Uterus (tissue), 4 donors: ENCODE data around the gene COL4A4. TPM values are rescaled to one million over a fixed set of nuclear protein-coding genes. Genes with fewer than 3 reads are reported as not detected.

Source experiments
- DNase-seq, 2 donors: peaks; one replicate each; pipeline ENCODE4 v3.0.0-alpha.2; 2019 to 2020
- H3K27ac ChIP-seq, 2 donors: fragments of 200-600 bp; sonication (generic); 1 replicate in 1 of 2; 2 replicates in 1 of 2; pipeline ENCODE4 v1.5.1; 2016 to 2018
- H3K27me3 ChIP-seq, 2 donors: fragments of 200-600 bp; sonication (generic); one replicate each; pipeline ENCODE4 v1.5.1; 2018 to 2019; ENCODE audit warnings: control low read depth in 1 of 2
- H3K36me3 ChIP-seq, 2 donors: fragments of 200-600 bp; sonication (generic); one replicate each; pipeline ENCODE4 v1.5.1; 2019; ENCODE audit warnings: control low read depth in 1 of 2
- H3K4me1 ChIP-seq, 2 donors: fragments of 200-600 bp; sonication (generic); one replicate each; pipeline ENCODE4 v1.5.1; 2018 to 2019; ENCODE audit warnings: control low read depth in 1 of 2
- H3K4me3 ChIP-seq, 2 donors: fragments of 200-600 bp; sonication (generic); 1 replicate in 1 of 2; 2 replicates in 1 of 2; pipeline ENCODE4 v1.5.1; 2018 to 2019; ENCODE audit warnings: mild to moderate bottlenecking in 1 of 2
- H3K9me3 ChIP-seq, 2 donors: fragments of 200-600 bp; sonication (generic); one replicate each; pipeline ENCODE4 v1.5.1; 2019; ENCODE audit warnings: control low read depth in 1 of 2
- CTCF ChIP-seq, 4 experiments: fragments of 200-600 bp in 2 of 4; fragments of 450-650 bp in 2 of 4; sonication (generic) in 2 of 4; IDR thresholded peaks; one replicate each; pipeline ENCODE4 v1.5.1; 2016 to 2019; ENCODE audit warnings: antibody characterized with exemption in 4 of 4, mild to moderate bottlenecking in 2 of 4, moderate library complexity in 1 of 4
- POLR2A ChIP-seq, 2 donors: fragments of 450-650 bp; IDR thresholded peaks; one replicate each; pipeline ENCODE4 v1.6.1; 2016; ENCODE audit warnings: antibody characterized with exemption in 2 of 2, mild to moderate bottlenecking in 1 of 2, moderate library complexity in 1 of 2
- intact Hi-C: fragments of 100-400 bp; cut with DNase I; formaldehyde crosslinking; loops from one replicate; pipeline ENCODE4 v1.15.1; 2023; ENCODE audit warnings: low total_unique reads
- total RNA-seq, 4 donors: library from RNA; depleted of rRNA in 3 of 4; stranded (reverse); fragments of >200 nt in 3 of 4; gene quantifications; one replicate each; pipeline versions ENCODE4 v1.1.0 to v1.2.4, GENCODE V29; 2014 to 2023
- donor health status: DM: yes; HTN: yes; CAD: no.

The COL4A4 gene
- total RNA-seq, 4 donors from 2014 or later = 0.76 to 6.4 (median 3.4) TPM

GRCh38 chr2:227117852-227118251 lies 46.2 kb downstream of the COL4A4 start:
- H3K4me1 ChIP-seq = no peaks in the 10 kb centered on the region
- no peaks in the 10 kb centered on the region for H3K27me3 ChIP-seq
- no peak overlapping the region for H3K27ac ChIP-seq
- TF ChIP-seq POLR2A (IDR thresholded peaks at IDR 0.05) = no peak
- TF ChIP-seq CTCF (IDR thresholded peaks at IDR 0.05) = no peak
- intact Hi-C loops = no loop called here
- H3K9me3 ChIP-seq = no peaks in the 10 kb centered on the region
- no peaks in the 10 kb centered on the region for H3K36me3 ChIP-seq
- DNase-seq = no peak
- H3K4me3 ChIP-seq = no peak overlapping the region

GRCh38 chr2:227117027-227117426 lies 47.0 kb downstream of the COL4A4 start:
- Histone ChIP-seq H3K4me3 (no peak overlapping the region), H3K27ac (no peak overlapping the region), H3K4me1 (no peaks in the 10 kb centered on the region), H3K36me3 (no peaks in the 10 kb centered on the region), H3K9me3 (no peaks in the 10 kb centered on the region), H3K27me3 (no peaks in the 10 kb centered on the region)
- no peak for DNase-seq
- no peak for TF ChIP-seq CTCF (IDR thresholded peaks at IDR 0.05)
- no peak for TF ChIP-seq POLR2A (IDR thresholded peaks at IDR 0.05)
- intact Hi-C loops = no loop called here

- no peak for DNase-seq
- H3K27ac ChIP-seq = no peak overlapping the region
- H3K9me3 ChIP-seq = no peaks in the 10 kb centered on the region
- no peaks in the 10 kb centered on the region for H3K27me3 ChIP-seq
- H3K4me1 ChIP-seq = no peaks in the 10 kb centered on the region
- intact Hi-C loops = no loop called here
- H3K36me3 ChIP-seq = no peaks in the 10 kb centered on the region
- no peak overlapping the region for H3K4me3 ChIP-seq
- TF ChIP-seq CTCF (IDR thresholded peaks at IDR 0.05) = no peak
- TF ChIP-seq POLR2A (IDR thresholded peaks at IDR 0.05) = no peak
These were observed 48.2 kb downstream of the COL4A4 start for GRCh38 chr2:227115761-227116160.

- H3K4me3 ChIP-seq = no peak overlapping the region
- TF ChIP-seq CTCF (IDR thresholded peaks at IDR 0.05) = peak in 3 of 4 experiments; percentile 9 to 57 (median 24)
- no peak for TF ChIP-seq POLR2A (IDR thresholded peaks at IDR 0.05)
- intact Hi-C loops = no loop called here
- H3K27me3 ChIP-seq = no peaks in the 10 kb centered on the region
- no peaks in the 10 kb centered on the region for H3K36me3 ChIP-seq
- no peak overlapping the region for H3K27ac ChIP-seq
- no peaks in the 10 kb centered on the region for H3K4me1 ChIP-seq
- no peak for DNase-seq
- no peaks in the 10 kb centered on the region for H3K9me3 ChIP-seq
These were observed 56.9 kb downstream of the COL4A4 start for GRCh38 chr2:227106845-227107759.

GRCh38 chr2:227103583-227103982 lies 60.4 kb downstream of the COL4A4 start:
- Histone ChIP-seq H3K27ac (no peak overlapping the region), H3K9me3 (no peaks in the 10 kb centered on the region), H3K4me1 (no peaks in the 10 kb centered on the region), H3K36me3 (no peaks in the 10 kb centered on the region), H3K4me3 (no peak overlapping the region), H3K27me3 (no peaks in the 10 kb centered on the region)
- TF ChIP-seq CTCF (IDR thresholded peaks at IDR 0.05) (no peak), POLR2A (IDR thresholded peaks at IDR 0.05) (no peak)
- intact Hi-C loops = no loop called here
- no peak for DNase-seq
